ENCODE measurements around the gene PCSK6. TPM values are rescaled to one million over a fixed set of nuclear protein-coding genes. Genes with fewer than 3 reads are reported as not detected.

The PCSK6 gene
- total RNA-seq, 3 donors from 2014 or later (not counting 1 experiment from before 2014, with no cell fraction given) = 1.5 to 2.4 (median 2.4) TPM

DNA sequence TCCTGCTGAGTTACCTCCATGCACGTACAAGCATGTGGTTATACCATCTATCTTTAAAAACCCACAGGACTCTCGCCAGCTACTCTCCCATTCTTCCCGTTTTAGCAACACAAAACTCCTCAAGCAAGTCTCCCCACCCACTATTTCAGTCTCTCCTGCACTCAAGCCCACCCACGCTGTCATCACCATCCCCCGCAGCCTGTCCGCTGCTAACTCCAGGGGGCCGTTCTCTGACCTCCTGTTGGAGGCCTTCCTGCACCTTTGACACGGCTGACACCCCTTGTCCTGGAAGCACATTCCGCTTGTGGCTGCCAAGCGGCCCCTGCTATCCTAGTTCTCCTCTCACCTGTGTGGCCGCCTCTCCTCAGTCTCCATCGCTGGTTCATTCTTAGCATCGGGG lies 7.5 kb upstream of the PCSK6 start:
- Mint-ChIP-seq H3K9me3 (no peaks in the 10 kb centered on the region), H3K4me3 (no peak overlapping the region), H3K27me3 (ENCODE audit: low read depth in 2 of 2) (peaks cover 40 to 55% of the 10 kb centered on the region in 2 donors), H3K36me3 (no peaks in the 10 kb centered on the region), H3K27ac (no peak overlapping the region), H3K4me1 (peaks cover 23 to 43% of the 10 kb centered on the region in 2 donors)
- no peaks in the 10 kb centered on the region for H3K9me3 ChIP-seq (ENCODE audit: control insufficient read depth, insufficient read depth, low read length)
- peaks cover 9% of the 10 kb centered on the region for H3K4me1 ChIP-seq (ENCODE audit: control insufficient read depth, insufficient read depth, low read length)
- H3K36me3 ChIP-seq (ENCODE audit: control insufficient read depth, insufficient read depth, low read length) = no peaks in the 10 kb centered on the region
- intact Hi-C loops (cut with micrococcal nuclease) = no loop called here
- WGBS (ENCODE audit: insufficient coverage) = 78% methylated on average over 13 of the region's 13 CpGs
- no peak overlapping the region for H3K27ac ChIP-seq (ENCODE audit: low read length)
- DNase-seq (no peak), ATAC-seq (no peak)
- H3K27me3 ChIP-seq (ENCODE audit: control insufficient read depth, insufficient read depth, low read length) = peaks cover 1% of the 10 kb centered on the region
- TF ChIP-seq CTCF (IDR thresholded peaks at IDR 0.05) = no peak
- no peak overlapping the region for H3K4me3 ChIP-seq (ENCODE audit: low read length)

- H3K36me3 ChIP-seq (ENCODE audit: control insufficient read depth, insufficient read depth, low read length) = no peaks in the 10 kb centered on the region
- no peaks in the 10 kb centered on the region for H3K9me3 ChIP-seq (ENCODE audit: control insufficient read depth, insufficient read depth, low read length)
- peaks cover 2% of the 10 kb centered on the region for H3K4me1 ChIP-seq (ENCODE audit: control insufficient read depth, insufficient read depth, low read length)
- H3K27me3 Mint-ChIP-seq (ENCODE audit: low read depth in 2 of 2) = peaks cover 40 to 61% of the 10 kb centered on the region in 2 donors
- peaks cover 23 to 38% of the 10 kb centered on the region in 2 donors for H3K4me1 Mint-ChIP-seq
- H3K36me3 Mint-ChIP-seq = no peaks in the 10 kb centered on the region
- TF ChIP-seq CTCF (IDR thresholded peaks at IDR 0.05) = no peak
- H3K27ac Mint-ChIP-seq = no peak overlapping the region
- H3K4me3 Mint-ChIP-seq = peak overlapping the region; percentile 18
- H3K27me3 ChIP-seq (ENCODE audit: control insufficient read depth, insufficient read depth, low read length) = no peaks in the 10 kb centered on the region
- H3K9me3 Mint-ChIP-seq = no peaks in the 10 kb centered on the region
- intact Hi-C loops (cut with micrococcal nuclease) = no loop called here
- 29% methylated on average over 23 of the region's 23 CpGs for WGBS (ENCODE audit: insufficient coverage)
- no peak overlapping the region for H3K27ac ChIP-seq (ENCODE audit: low read length)
- H3K4me3 ChIP-seq (ENCODE audit: low read length) = no peak overlapping the region
- no peak for DNase-seq
- no peak for ATAC-seq
These were observed 6.9 kb upstream of the PCSK6 start for GRCh38 chr15:101496198-101496986.

DNA sequence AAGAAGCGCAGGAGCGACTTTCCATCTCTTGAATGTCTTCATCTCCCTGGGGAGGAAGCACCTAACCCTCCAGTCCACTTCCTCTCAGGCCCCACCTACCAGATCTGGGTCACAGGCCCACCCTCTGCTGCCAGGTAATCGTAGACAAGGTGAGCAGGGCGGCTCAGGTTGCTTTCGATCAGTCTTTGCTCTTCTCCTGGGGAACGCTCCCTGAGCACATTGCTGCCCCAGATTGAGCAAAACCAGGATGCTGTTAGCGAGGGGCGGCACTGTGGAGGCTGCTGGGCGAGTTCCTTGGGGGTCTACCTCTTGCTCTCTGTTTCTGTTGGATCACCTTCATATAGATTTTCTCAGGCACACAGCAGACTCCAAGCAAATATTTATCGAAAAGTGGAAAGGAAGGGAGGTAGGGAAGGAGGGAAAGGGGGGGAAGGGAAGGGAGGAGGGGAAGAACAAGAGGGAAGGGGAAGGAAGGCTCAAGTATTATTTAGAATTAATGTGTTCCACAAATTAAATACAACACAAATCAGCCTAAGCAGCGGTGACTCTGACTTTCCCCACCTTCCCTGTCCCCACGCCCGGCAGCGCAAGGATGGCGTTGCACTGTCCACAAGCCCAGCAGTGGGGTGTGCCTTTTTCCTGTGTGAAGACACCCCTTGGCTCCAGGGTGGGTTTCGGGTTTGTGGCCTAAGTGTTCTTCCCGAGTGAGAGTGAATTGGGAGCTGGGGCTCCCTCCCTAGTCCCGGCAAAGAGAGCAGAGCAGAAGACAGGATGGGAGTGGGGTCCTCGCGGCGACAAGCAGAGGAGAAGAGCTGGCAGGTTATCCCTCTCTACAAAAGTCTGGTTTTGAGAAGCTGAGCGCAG lies 6.1 kb upstream of the PCSK6 start:
- Histone ChIP-seq H3K4me3 (ENCODE audit: low read length) (no peak overlapping the region), H3K9me3 (ENCODE audit: control insufficient read depth, insufficient read depth, low read length) (no peaks in the 10 kb centered on the region), H3K4me1 (ENCODE audit: control insufficient read depth, insufficient read depth, low read length) (no peaks in the 10 kb centered on the region), H3K27ac (ENCODE audit: low read length) (no peak overlapping the region), H3K27me3 (ENCODE audit: control insufficient read depth, insufficient read depth, low read length) (no peaks in the 10 kb centered on the region), H3K36me3 (ENCODE audit: control insufficient read depth, insufficient read depth, low read length) (no peaks in the 10 kb centered on the region)
- ATAC-seq (no peak), DNase-seq (no peak)
- peaks cover 40 to 68% of the 10 kb centered on the region in 2 donors for H3K27me3 Mint-ChIP-seq (ENCODE audit: low read depth in 2 of 2)
- H3K4me3 Mint-ChIP-seq = no peak overlapping the region
- intact Hi-C loops (cut with micrococcal nuclease) = no loop called here
- H3K36me3 Mint-ChIP-seq = no peaks in the 10 kb centered on the region
- WGBS (ENCODE audit: insufficient coverage) = 66% methylated on average over 22 of the region's 22 CpGs
- peaks cover 20 to 30% of the 10 kb centered on the region in 2 donors for H3K4me1 Mint-ChIP-seq
- no peak overlapping the region for H3K27ac Mint-ChIP-seq
- H3K9me3 Mint-ChIP-seq = no peaks in the 10 kb centered on the region
- TF ChIP-seq CTCF (IDR thresholded peaks at IDR 0.05) = no peak
